Effector memory CD4-positive, alpha-beta T cell (primary cell): ENCODE results near the gene THADA.
A peak's percentile ranks its signal among the peaks of the same experiment; 100 is the strongest.

Source experiments
- DNase-seq, 3 donors: peaks; one replicate each; pipeline ENCODE4 v3.0.0-alpha.2; 2020
- H3K27ac ChIP-seq: 2 replicates; pipeline ENCODE4 v1.7.0; 2013; ENCODE audit warnings: mild to moderate bottlenecking, low read length, moderate library complexity; ENCODE audit not compliant: insufficient read depth, poor library complexity, severe bottlenecking
- H3K27me3 ChIP-seq: replicated peaks from 2 replicates; pipeline ENCODE4 v1.7.0; 2013; ENCODE audit warnings: mild to moderate bottlenecking, low read length; ENCODE audit not compliant: insufficient read depth, control insufficient read depth, poor library complexity, severe bottlenecking
- H3K36me3 ChIP-seq: 2 replicates; pipeline ENCODE4 v1.7.0; 2013; ENCODE audit warnings: mild to moderate bottlenecking, low read length, moderate library complexity; ENCODE audit not compliant: control insufficient read depth, insufficient read depth
- H3K4me1 ChIP-seq: 2 replicates; pipeline ENCODE4 v1.7.0; 2013; ENCODE audit warnings: low read length, mild to moderate bottlenecking; ENCODE audit not compliant: control insufficient read depth, insufficient read depth, poor library complexity, severe bottlenecking
- H3K4me3 ChIP-seq: 2 replicates; pipeline ENCODE4 v1.7.0; 2013; ENCODE audit warnings: low read length, low read depth, mild to moderate bottlenecking; ENCODE audit not compliant: insufficient read depth, poor library complexity, severe bottlenecking
- H3K9me3 ChIP-seq: 2 replicates; pipeline ENCODE4 v1.7.0; 2013; ENCODE audit warnings: mild to moderate bottlenecking, low read length, moderate library complexity; ENCODE audit not compliant: control insufficient read depth

The THADA gene

DNA sequence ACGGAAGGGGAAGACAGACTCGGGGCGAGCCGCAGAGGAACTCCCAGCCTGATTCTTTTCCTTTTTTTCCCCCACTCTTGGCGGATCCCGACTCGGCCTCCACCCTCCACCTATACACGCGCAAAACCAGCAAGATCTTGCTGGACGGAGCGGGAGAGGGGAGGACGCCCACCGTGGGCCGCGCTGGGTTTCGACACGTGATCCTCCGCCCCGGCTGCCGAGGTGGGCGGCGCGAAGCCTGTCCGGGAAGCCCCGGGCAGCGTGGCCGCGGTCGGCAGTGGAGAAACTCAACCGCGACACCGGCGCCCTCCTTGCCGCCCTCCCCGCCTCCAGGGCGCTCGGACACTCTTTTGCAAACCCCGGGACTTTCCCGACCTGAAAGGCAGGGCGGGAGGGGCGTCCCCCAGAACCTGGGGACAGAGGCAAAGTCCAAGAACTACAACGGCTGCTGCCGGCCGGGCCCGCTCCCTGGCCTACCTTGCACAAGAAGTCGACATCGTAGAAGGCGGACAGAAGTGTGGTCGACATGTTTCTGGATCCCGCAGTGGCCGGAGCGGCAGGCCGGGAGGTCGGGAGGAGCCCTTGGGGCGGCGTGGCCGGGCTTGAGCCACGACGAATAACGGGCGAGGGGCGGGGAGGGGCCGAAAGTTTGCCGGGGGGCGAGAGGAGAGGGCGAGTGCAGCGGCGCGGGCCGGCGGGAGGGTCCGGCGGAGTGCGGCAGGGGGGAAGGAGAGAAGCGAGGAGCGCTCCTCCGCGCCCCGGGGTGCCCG is 369.9 kb downstream of the THADA start:
- peak; percentile 42 to 62 (median 61) for DNase-seq
- Histone ChIP-seq H3K27me3 (no peaks in the 10 kb centered on the region), H3K4me1 (peaks cover 23% of the 10 kb centered on the region), H3K36me3 (peaks cover 39% of the 10 kb centered on the region), H3K4me3 (peak overlapping the region; percentile 95), H3K27ac (peak overlapping the region; percentile 91), H3K9me3 (no peaks in the 10 kb centered on the region)

DNA sequence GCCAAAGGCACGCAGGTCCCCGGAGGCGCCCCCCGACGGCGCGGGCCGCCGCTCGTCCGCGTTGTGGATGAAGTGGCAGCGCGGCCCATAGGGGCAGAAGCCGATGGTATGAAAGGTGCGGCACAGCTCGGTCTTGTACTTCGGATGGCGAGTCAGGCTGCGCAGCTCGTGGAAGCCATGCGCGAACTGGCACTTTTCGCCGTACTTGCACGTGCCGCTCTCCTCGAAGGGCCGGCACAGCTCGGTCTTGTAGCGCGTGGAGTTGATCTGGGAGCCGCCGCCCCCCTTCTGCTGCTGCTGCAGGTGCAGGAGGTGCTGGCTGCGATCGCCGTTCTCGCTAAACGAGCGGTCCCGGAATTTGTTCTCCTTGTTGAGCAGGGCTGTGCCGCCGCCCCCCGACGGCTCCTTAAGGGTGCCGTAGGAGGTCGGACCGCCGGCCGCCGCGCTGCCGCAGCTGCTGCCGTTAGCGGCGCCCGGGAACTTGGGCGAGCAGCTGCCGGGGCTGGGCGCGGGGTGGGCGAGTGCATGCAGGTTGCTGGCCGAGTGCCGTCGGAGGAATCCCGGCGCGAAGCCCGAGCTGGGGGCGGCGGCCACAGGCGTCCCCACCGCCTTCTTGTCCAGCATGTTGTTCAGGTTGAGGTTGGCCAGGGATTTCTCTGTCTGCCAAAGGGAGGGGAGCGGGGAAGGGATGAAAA is 370.6 kb downstream of the THADA start:
- peak overlapping the region; percentile 95 for H3K4me3 ChIP-seq
- H3K27me3 ChIP-seq, result no peaks in the 10 kb centered on the region
- H3K9me3 ChIP-seq, result no peaks in the 10 kb centered on the region
- H3K27ac ChIP-seq, result peak overlapping the region; percentile 91
- peak; percentile 38 to 56 (median 41) for DNase-seq
- peaks cover 27% of the 10 kb centered on the region for H3K4me1 ChIP-seq
- peaks cover 39% of the 10 kb centered on the region for H3K36me3 ChIP-seq

DNA sequence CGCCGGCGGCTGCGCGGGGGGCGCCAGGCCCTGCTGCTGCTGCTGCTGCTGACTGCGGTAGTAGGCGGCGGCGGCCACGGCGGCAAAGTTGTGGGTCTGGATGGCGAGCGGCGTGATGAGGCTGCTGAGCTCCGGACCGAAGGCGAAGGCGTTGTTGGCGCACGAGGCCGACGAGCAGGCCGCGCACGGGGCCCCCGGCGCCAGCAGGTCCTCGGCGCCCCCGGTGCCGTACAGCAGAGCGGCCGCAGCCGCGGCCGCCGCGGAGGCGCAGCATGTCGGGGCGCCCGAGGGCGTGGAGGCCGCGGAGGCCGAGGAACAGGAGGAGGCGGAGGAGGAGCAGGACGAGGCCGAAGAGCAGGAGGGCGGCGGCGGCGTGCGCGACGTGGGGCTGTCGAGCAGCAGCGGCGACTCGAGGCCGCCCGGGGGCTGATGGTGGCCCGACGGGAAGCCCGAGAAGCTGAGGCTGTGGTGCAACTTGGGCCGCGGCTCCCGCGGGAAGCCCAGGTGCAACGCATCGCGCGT is 371.2 kb downstream of the THADA start:
- Histone ChIP-seq H3K27ac (peak overlapping the region; percentile 91), H3K27me3 (no peaks in the 10 kb centered on the region), H3K36me3 (peaks cover 39% of the 10 kb centered on the region), H3K4me1 (peaks cover 30% of the 10 kb centered on the region), H3K9me3 (no peaks in the 10 kb centered on the region), H3K4me3 (peak overlapping the region; percentile 95)
- DNase-seq, result peak; percentile 20 to 35 (median 25)

DNA sequence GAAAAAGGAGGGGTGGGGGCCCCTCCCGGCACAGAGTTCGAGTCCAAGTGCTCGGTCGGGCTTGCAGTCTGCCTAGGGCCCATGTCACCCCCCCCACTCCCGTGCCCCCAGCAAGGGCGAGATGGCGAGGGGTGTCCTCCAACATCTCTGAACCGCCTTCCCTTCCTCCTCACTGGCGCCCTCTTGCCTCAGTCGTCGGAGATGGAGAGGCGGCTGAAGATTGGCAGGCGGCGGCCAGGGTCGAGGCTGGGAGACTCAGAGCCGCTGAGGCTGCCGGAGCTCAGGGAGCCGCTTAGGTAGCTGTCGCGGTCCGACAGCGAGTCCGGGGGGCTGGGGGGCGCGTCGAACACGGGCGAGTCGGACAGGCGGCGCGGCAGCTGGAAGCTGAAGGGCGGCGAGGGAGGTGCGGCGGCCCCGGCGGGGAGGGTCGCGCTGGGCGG is 371.7 kb downstream of the THADA start:
- peaks cover 33% of the 10 kb centered on the region for H3K4me1 ChIP-seq
- peak; percentile 43 to 52 (median 51) for DNase-seq
- H3K27me3 ChIP-seq, result no peaks in the 10 kb centered on the region

DNA sequence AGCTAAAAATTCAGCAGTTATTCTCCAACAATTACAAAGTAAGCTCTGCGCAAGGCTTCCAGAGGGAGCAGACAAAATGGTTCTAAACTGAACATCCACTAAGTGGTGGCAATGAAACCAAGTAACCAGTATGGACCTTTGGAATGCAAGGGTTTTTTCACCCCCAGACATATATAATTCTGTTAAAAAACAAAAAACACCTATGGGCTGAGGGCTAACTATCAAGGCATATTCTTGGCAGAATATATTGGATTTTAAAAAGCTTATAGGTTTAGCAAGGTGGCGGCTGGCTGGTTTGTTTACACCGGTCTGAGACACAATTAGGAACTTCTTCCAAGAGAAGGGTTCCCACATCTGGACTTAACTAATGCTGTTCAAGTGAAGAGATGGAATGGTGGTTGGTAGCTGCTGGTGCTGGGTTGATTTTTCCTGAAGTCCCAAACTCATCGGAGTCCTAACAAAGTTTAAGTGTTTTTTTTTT is 372.3 kb downstream of the THADA start:
- Histone ChIP-seq H3K4me1 (peaks cover 32% of the 10 kb centered on the region), H3K4me3 (peak overlapping the region; percentile 95), H3K36me3 (peaks cover 39% of the 10 kb centered on the region), H3K27me3 (no peaks in the 10 kb centered on the region), H3K9me3 (no peaks in the 10 kb centered on the region), H3K27ac (peak overlapping the region; percentile 91)
- DNase-seq, result no peak

More for the DNA sequence above, 371.7 kb downstream of the THADA start:
- Histone ChIP-seq H3K27ac (peak overlapping the region; percentile 91), H3K36me3 (peaks cover 39% of the 10 kb centered on the region), H3K9me3 (no peaks in the 10 kb centered on the region), H3K4me3 (peak overlapping the region; percentile 95)

DNA sequence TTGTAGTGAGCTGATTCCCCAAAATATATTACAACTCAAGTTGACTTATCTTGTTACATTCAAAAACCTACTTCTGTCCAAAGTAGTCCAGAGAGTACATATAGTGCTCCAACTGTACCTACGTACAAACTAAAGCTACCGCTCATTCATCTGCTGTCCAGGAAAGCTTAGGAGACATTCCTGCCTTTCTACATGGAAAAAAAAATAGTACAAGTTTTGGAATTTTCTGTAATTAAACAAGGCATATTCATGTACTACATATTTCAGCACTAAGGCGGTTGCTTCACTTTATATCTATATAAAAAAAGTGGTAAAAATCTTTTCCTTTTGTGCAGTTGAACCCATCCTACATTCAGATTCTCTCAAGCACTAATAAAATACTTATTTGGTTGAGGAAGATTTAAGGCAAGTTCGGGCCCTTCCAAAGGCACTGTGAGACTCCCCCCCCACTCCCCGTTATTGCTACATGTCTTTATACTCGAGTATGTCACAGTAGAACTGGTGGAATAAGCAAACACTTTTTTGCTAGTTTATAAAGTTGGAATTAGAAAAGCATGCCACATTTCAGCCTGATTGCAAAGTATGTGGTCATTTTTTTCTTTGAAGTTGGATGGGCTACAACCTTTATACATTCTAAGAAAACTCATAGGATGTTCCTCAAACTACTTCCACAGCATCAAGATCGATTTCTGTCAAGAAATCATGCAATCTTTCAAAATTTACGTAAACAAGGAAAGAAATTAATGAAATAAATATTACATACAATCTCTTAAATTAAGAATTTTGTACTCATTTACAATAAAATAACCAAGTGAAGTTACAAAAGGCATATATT is 373.1 kb downstream of the THADA start:
- peaks cover 39% of the 10 kb centered on the region for H3K36me3 ChIP-seq
- H3K27me3 ChIP-seq, result no peaks in the 10 kb centered on the region
- peaks cover 32% of the 10 kb centered on the region for H3K4me1 ChIP-seq
- H3K9me3 ChIP-seq, result no peaks in the 10 kb centered on the region
- peak overlapping the region; percentile 95 for H3K4me3 ChIP-seq
- no peak for DNase-seq
- H3K27ac ChIP-seq, result peak overlapping the region; percentile 91

DNA sequence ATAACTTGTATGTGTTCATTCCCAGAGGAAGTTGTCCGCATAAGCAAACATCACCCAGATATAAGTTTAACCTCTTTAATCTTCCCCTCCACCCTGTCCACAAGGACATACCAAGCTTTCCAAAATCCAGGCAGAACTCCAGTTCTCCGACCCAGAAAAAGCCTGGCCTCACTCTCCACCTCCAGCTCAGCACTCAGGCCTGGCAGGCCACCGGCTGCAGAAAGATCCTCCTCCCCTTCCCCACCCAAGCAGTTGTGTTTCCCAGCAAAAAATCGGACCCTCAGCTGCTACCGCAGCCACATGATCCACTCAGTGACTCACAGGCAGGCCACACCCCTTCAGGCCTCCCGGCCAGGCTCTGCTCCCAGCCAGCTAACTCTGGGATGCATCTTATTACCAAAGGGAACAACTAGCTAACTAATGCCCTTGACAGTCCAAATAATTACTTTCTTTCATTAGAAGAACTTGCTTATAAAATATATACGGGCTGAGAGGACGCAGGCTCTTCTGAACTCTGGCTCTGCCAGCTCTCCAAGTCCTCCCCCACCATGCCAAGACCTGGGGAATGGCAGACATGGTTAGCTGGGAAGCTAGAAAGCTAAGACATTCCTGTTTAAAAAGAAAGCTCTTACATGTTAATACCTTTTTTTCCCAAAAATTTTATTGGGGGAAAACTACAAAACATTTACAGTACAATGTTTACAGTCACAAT is 373.9 kb downstream of the THADA start:
- peaks cover 39% of the 10 kb centered on the region for H3K36me3 ChIP-seq
- DNase-seq, result peak; percentile 33 to 52 (median 39)
- H3K27me3 ChIP-seq, result no peaks in the 10 kb centered on the region
- peak overlapping the region; percentile 91 for H3K27ac ChIP-seq
- H3K9me3 ChIP-seq, result no peaks in the 10 kb centered on the region
- peaks cover 37% of the 10 kb centered on the region for H3K4me1 ChIP-seq
- peak overlapping the region; percentile 95 for H3K4me3 ChIP-seq

DNA sequence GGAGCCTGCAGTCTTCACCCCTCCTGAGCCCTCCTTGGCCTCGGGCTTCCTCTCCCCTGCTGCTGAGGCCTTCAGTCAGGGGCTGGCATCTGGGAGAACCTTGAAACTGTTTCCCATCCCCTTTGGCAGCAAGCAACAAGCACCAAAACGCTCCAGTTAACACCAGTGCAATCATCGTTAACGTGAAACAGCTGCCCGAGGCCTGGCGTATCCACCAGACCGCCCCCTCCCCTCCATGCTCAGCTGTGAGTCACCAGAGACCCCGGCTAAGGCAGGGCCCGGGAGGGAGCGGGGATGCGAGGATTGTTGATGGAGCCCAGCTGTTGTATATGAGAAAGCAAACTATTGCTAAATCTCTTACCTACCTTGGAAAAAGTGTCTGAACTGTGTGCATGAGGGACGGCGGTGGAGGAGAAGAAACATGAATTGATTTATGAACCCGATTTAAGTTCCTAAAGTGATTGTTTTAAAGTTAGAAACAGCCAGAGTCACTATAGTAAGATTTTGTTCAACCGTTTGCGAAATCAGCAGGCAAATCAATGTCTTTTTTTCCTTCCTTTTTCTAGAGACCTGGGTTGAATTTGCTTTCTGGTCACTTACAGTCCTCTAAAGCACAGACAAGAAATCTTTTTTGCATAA is 374.6 kb downstream of the THADA start:
- peak in 2 of 3 donors; percentile 18 to 39 for DNase-seq
- H3K9me3 ChIP-seq, result no peaks in the 10 kb centered on the region
- peaks cover 39% of the 10 kb centered on the region for H3K36me3 ChIP-seq
- H3K4me1 ChIP-seq, result peaks cover 37% of the 10 kb centered on the region
- peak overlapping the region; percentile 91 for H3K27ac ChIP-seq
- peak overlapping the region; percentile 95 for H3K4me3 ChIP-seq
- H3K27me3 ChIP-seq, result no peaks in the 10 kb centered on the region

DNA sequence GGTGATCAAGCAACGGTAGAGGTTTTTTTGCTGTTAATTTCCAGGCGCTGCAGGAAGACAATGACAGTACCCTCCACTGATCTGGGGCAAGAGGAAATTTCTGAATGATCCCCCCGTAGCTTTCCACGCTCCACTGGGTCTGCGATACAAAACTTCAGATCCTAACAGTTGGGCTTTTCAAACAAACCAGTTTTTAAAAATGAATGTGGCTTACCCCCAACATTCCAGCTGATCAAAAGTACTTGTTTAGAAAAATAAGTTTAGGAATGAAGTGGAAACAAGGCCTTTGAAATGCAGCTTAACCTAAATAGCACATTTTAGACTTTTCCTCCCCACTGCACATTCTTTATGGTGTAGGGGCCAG is 375.1 kb downstream of the THADA start:
- no peak for DNase-seq
- no peaks in the 10 kb centered on the region for H3K9me3 ChIP-seq
- peaks cover 34% of the 10 kb centered on the region for H3K36me3 ChIP-seq
- H3K27me3 ChIP-seq, result no peaks in the 10 kb centered on the region
- peaks cover 37% of the 10 kb centered on the region for H3K4me1 ChIP-seq
- H3K4me3 ChIP-seq, result peak overlapping the region; percentile 95
- peak overlapping the region; percentile 91 for H3K27ac ChIP-seq
